AG10803 (cell line): ENCODE results near the gene TRIM32.
A peak's percentile ranks its signal among the peaks of the same experiment; 100 is the strongest.

Experiments
- DNase-seq: peaks from one replicate; pipeline ENCODE4 v3.0.0; 2010; ENCODE audit warnings: low read depth
- H3K4me3 ChIP-seq: 2 replicates; pipeline ENCODE4 v1.5.1; 2011; ENCODE audit warnings: mild to moderate bottlenecking, low read length, control low read depth
- TF ChIP-seq, protein P1 (sequence below): conservative IDR thresholded peaks from 2 replicates; pipeline ENCODE4 v1.5.1; 2011; ENCODE audit warnings: mild to moderate bottlenecking, low read length, control low read depth, inconsistent platforms

TRIM32 gene

DNA sequence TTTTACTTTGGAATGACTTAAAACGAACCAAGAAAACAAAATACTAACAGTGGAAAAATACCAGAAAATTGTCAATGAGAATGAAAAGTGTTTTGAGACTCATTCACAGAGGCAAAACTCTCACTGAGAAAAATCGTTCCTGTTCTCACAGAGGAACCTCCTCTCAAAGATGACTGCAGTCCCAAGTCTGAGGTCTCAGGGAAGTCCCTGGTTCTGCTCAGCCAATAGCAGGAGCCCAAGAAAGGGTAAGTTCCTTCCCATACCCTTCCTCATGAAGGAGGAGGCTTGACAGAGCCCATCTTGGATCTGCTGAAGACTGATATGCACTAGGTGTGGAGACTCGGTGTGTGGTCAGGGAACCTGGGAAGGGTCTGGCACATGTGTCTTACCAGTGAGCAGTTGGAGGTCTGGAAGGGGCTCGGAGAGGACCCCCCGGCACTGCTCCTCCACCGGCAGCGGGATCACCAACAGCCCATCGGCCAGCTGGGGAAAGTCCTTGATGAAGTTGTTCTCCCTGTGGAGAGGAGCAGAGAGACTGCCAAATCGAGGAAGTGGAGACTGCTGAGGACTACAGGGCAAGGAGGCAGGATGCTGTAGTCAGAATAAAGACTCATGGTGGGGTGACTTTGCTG lies 46.0 kb downstream of the TRIM32 start:
- TF ChIP-seq, protein P1, sequence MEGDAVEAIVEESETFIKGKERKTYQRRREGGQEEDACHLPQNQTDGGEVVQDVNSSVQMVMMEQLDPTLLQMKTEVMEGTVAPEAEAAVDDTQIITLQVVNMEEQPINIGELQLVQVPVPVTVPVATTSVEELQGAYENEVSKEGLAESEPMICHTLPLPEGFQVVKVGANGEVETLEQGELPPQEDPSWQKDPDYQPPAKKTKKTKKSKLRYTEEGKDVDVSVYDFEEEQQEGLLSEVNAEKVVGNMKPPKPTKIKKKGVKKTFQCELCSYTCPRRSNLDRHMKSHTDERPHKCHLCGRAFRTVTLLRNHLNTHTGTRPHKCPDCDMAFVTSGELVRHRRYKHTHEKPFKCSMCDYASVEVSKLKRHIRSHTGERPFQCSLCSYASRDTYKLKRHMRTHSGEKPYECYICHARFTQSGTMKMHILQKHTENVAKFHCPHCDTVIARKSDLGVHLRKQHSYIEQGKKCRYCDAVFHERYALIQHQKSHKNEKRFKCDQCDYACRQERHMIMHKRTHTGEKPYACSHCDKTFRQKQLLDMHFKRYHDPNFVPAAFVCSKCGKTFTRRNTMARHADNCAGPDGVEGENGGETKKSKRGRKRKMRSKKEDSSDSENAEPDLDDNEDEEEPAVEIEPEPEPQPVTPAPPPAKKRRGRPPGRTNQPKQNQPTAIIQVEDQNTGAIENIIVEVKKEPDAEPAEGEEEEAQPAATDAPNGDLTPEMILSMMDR = no peak
- H3K4me3 ChIP-seq = no peak overlapping the region
- DNase-seq = no peak

DNA sequence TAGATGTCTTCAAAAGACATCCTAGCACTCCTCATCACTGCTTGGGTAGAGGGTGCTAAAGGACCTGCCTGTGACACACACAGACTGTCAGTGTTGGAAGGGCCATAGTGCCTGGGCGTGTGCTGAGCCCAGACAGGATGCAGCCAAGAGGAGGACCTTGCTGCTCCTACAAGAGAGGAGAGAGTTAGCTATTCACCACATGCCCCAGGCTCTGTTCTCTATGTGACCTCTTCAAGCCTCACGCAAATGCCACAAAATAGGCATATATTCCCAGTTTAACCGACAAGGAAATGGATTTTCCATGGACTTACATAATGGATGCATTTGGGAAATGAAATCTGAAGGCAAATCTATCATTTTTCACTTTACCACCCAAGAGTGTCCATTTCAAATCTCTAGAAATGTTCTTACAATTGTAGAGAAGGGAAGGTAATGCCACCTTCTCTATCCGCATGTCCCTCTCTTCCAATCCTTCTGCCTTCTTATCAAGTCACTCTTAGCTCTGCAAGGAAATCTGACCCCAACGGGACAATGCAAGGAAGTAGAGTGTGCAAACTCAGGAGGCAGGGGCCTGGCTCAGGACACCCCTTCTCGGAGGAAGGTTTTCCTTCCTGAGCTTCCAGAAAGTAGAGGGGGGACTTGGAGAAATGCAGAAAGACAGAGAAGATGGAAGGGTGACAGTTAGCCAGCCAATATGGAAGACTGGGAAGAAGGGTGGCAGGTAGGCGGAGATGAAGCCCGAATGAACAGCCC lies 49.5 kb downstream of the TRIM32 start:
- H3K4me3 ChIP-seq = no peak overlapping the region
- no peak for DNase-seq
- TF ChIP-seq, protein P1 = no peak; the same call in 1 of the 2 replicates

DNA sequence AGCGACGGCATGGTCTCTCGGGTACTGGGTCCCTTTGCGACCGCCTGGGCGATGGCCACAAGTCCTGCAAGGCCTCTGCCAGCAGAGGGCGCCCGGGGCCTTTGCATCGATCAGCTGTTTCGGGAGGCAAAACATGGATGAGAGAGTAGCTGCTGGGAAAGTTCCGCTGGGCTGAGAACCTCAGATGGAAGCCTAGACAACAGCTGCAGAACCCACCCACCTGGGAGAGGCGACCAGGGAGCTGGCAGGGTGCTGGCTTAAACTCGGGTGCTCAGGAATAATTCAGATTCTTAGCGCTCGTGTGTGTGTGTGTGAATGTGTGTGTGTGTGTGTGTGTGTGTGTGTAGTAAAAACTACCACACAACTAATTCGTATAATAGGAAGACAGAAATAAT lies 50.0 kb downstream of the TRIM32 start:
- H3K4me3 ChIP-seq = peak overlapping the region; percentile 34; the same call in 1 of the 2 replicates
- TF ChIP-seq, protein P1 = peak; percentile 96
- DNase-seq = peak; percentile 74

DNA sequence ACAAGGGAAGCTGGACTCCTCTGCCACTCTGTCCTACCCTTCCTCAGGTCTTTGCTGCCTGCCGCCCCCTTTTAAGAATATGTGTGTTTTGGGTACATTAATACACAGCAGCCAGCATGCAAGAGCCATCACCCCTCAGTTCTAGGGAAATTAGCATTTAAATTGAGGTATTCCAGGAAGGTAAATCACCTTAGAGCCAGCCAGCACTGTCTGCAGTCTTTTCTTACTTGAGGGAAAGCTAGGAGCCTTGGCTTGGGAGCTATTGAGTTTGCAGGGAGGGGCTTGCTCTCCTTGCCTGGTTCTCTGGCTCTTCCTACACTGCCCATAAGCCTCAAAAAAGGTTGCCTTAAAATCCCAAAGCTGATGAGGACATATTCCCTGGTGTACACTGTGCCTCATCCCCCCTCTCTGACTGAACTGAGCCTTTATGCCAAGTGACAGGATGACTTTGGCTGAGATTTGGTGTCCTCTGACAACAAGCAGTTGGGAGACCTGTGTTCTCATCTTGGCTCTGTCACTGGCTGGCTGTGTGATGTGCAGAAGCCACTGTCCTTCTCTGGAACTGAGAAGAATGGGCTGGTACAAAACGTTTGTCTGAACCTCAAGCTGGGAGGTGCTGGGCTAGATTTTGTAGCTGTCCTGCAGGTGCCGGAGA lies 54.1 kb downstream of the TRIM32 start:
- H3K4me3 ChIP-seq = no peak overlapping the region
- TF ChIP-seq, protein P1 = no peak
- DNase-seq = no peak

DNA sequence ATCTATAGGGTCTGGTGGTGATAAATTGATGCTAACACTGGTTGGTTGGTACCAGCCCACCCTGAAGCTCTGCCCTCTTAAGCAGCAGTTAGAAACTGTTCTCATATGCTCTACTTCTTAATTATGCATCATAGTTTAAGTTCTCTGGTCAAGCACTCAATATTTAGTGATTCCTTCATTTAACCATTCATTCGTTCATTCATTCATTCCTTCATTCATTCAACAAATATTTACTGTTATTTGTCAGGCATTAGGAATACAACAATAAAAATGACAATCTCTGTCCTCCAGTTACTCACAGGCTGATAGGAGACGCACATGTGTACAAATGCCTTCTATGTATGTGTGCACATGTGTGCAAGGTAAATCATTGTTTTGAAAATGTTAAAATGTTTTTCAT lies 54.6 kb downstream of the TRIM32 start:
- DNase-seq = no peak
- H3K4me3 ChIP-seq = no peak overlapping the region
- TF ChIP-seq, protein P1 = no peak

DNA sequence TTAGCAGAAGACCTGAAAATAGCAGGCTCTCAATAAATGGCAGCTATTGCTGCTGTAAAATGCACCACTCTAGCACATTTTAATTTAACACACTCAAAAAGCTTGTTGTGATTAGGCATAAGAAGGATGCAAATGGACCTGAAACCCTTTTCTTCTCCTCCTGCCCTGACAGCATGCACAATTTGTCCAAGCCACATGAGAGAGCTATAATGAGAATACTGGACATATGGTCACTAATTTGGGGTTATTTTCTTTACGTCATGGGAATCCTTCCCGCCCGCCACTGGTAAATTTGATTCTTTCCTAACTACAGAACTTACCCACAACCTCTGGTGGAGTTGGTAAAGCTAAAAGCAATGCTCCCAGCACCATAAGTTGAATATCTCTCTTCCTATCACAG lies 62.1 kb downstream of the TRIM32 start:
- no peak for DNase-seq
- no peak overlapping the region for H3K4me3 ChIP-seq
- TF ChIP-seq, protein P1 = no peak
